K562 (cell line): Measurements from ENCODE around the gene CLTB. TPM values are rescaled to one million over a fixed set of nuclear protein-coding genes. Genes with fewer than 3 reads are reported as not detected.

Experiments used
- ARID3A ChIP-seq: IDR thresholded peaks from 2 replicates; pipeline ENCODE4 v1.6.1; 2012; ENCODE audit warnings: low read depth, low read length, improper control_type of control experiment, borderline replicate concordance
- CXXC5 ChIP-seq: fragments of 250-450 bp; sonication (Bioruptor Pico); IDR thresholded peaks from 2 replicates; pipeline ENCODE4 v1.8.0; 2022; ENCODE audit warnings: inconsistent platforms, mild to moderate bottlenecking, moderate library complexity
- HLTF ChIP-seq: fragments of 450-650 bp; IDR thresholded peaks from 2 replicates; pipeline ENCODE4 v1.6.1; 2016
- MXI1 ChIP-seq: IDR thresholded peaks from 2 replicates; pipeline ENCODE4 v1.6.1; 2011; ENCODE audit warnings: low read depth, mild to moderate bottlenecking, improper control_type of control experiment, low read length
- NCOR1 ChIP-seq: fragments of 450-650 bp; IDR thresholded peaks from 2 replicates; pipeline ENCODE4 v1.6.1; 2016; ENCODE audit warnings: mild to moderate bottlenecking, moderate library complexity
- OTX1 ChIP-seq: fragments of 450-650 bp; formaldehyde crosslinking; IDR thresholded peaks from 2 replicates; pipeline ENCODE4 v1.4.0; 2022; ENCODE audit warnings: mild to moderate bottlenecking
- PTTG1 ChIP-seq: fragments of 450-650 bp; IDR thresholded peaks from 2 replicates; pipeline ENCODE4 v1.6.1; 2016; ENCODE audit warnings: low read depth, mild to moderate bottlenecking, missing genetic modification characterization, missing compliant biosample characterization
- RNF219 ChIP-seq: fragments of 250-450 bp; sonication (Bioruptor Pico); IDR thresholded peaks from 2 replicates; pipeline ENCODE4 v1.5.0; 2022; ENCODE audit warnings: mild to moderate bottlenecking
- SMARCA4 ChIP-seq: fragments of 450-650 bp; IDR thresholded peaks from 2 replicates; pipeline ENCODE4 v1.6.1; 2016
- STAT6 ChIP-seq: sonication (generic); formaldehyde crosslinking; IDR thresholded peaks from 2 replicates; pipeline ENCODE4 v1.8.1; 2023; ENCODE audit warnings: mild to moderate bottlenecking, missing genetic modification reagents
- TSHZ1 ChIP-seq: fragments of 250-450 bp; sonication (Bioruptor Pico); IDR thresholded peaks from 2 replicates; pipeline ENCODE4 v1.4.0; 2020; ENCODE audit warnings: mild to moderate bottlenecking, moderate library complexity
- ZNF639 ChIP-seq, 2 experiments: fragments of 200-800 bp in 1 of 2; sonication (Bioruptor generic) in 1 of 2; sonication (generic) in 1 of 2; formaldehyde crosslinking in 1 of 2; IDR thresholded peaks in 1 of 2; conservative IDR thresholded peaks in 1 of 2; 2 replicates each; pipeline versions ENCODE4 v1.5.0 to v1.6.1; 2016 to 2020; ENCODE audit warnings: missing compliant biosample characterization in 1 of 2, missing genetic modification characterization in 1 of 2, missing genetic modification reagents in 1 of 2
- polyA plus RNA-seq, 8 experiments: library from polyadenylated mRNA; depleted of rRNA in 4 of 8; stranded (reverse) in 5 of 8; unstranded in 3 of 8; fragments of >200 nt; fragmentation: Nextera tagmentation in 2 of 8; fragmentation: Illumina TruSeq in 1 of 8; extraction: Ambion mirVana in 2 of 8; extraction: Trizol in 1 of 8; gene quantifications; 2 replicates each; pipeline versions ENCODE4 v1.2.1 to v1.2.3, GENCODE V29; 2011 to 2014; ENCODE audit warnings: inconsistent platforms in 1 of 8, missing spikeins in 1 of 8
- total RNA-seq, 7 experiments: library from RNA; depleted of rRNA in 6 of 7; stranded (reverse); fragments of >200 nt in 6 of 7; fragmentation: Illumina TruSeq in 2 of 7; extraction: Trizol in 2 of 7; gene quantifications; 2 replicates each; pipeline versions ENCODE4 v1.2.1 to v1.2.3, GENCODE V29; 2011 to 2021; ENCODE audit warnings: low replicate concordance in 1 of 7

Gene CLTB
- total and polyA plus RNA-seq, 9 of the 15 experiments (the other 6 are each of a cell fraction or from before 2014, with no cell fraction given) = 1.8 to 117 (median 39.0) TPM

GRCh38 chr5:176388444-176389134 is 27.8 kb downstream of the CLTB start, which contains the start of the genes HIGD2A and NOP16 (continued):
- TF ChIP-seq STAT6 (CRISPR knock-in tag) = no peak
- TF ChIP-seq NCOR1 = peak; percentile 56
- no peak for TF ChIP-seq PTTG1 (tag)
- TF ChIP-seq MXI1 = peak; percentile 98
- TF ChIP-seq TSHZ1 (CRISPR knock-in tag) = no peak
- TF ChIP-seq CXXC5 (CRISPR knock-in tag) = peak; percentile 77
- TF ChIP-seq SMARCA4 = peak; percentile 42; the same call in 1 of the 2 replicates
- peak in 1 of 2 experiments; percentile 94; a peak in 2 of 4 replicates for TF ChIP-seq ZNF639 (CRISPR knock-in tag; conservative IDR thresholded peaks at IDR 0.05 in 1 of 2, IDR thresholded peaks at IDR 0.05 in 1 of 2)
- 0 out of 2 replicates have a peak, but pooled peaks have one; percentile 54 for TF ChIP-seq ARID3A
- TF ChIP-seq HLTF = peak; percentile 93
- peak; percentile 66; the same call in 1 of the 2 replicates for TF ChIP-seq OTX1
- no peak for TF ChIP-seq RNF219 (CRISPR knock-in tag)
